Measurements from ENCODE around the gene MRTFA. TPM values are rescaled to one million over a fixed set of nuclear protein-coding genes. Genes with fewer than 3 reads are reported as not detected.
A peak's percentile ranks its signal among the peaks of the same experiment; 100 is the strongest.

Gene MRTFA
- total and polyA plus RNA-seq, 8 donors = 13.6 to 35.3 (median 24.1) TPM

DNA sequence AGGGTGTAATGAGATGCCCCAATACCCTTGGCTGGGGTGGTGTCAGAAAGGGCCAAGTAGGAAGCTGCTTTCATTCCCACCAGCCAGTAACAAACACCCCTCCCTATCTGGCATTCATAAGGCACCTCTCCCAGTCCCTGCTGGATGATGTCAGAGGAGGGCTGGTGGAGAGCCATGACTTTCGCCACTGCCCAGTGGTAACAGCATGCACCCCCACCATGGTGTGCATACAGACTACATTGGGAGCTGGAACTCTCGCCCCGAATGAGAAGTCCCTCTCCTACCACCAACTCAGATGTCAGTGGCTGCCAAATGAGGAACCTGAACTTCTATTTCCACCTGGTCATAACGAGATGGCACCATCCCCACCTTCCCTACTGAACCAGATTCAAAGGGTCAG, 192.8 kb downstream of the MRTFA start:
- no peak overlapping the region for H3K27ac ChIP-seq
- no peak overlapping the region for H3K4me3 ChIP-seq
- FAIRE-seq (no peak), ATAC-seq (peak; percentile 26 to 75 (median 62)), DNase-seq (no peak)
- no peaks in the 10 kb centered on the region for H3K9me3 ChIP-seq
- intact Hi-C loops (cut with DNase I) = no loop called here
- WGBS, 2 donors = 86 to 90% methylated on average over 4 of the region's 4 CpGs
- no peaks in the 10 kb centered on the region for H3K27me3 ChIP-seq
- TF ChIP-seq, protein P1, sequence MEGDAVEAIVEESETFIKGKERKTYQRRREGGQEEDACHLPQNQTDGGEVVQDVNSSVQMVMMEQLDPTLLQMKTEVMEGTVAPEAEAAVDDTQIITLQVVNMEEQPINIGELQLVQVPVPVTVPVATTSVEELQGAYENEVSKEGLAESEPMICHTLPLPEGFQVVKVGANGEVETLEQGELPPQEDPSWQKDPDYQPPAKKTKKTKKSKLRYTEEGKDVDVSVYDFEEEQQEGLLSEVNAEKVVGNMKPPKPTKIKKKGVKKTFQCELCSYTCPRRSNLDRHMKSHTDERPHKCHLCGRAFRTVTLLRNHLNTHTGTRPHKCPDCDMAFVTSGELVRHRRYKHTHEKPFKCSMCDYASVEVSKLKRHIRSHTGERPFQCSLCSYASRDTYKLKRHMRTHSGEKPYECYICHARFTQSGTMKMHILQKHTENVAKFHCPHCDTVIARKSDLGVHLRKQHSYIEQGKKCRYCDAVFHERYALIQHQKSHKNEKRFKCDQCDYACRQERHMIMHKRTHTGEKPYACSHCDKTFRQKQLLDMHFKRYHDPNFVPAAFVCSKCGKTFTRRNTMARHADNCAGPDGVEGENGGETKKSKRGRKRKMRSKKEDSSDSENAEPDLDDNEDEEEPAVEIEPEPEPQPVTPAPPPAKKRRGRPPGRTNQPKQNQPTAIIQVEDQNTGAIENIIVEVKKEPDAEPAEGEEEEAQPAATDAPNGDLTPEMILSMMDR (IDR thresholded peaks at IDR 0.05) = no peak
- H3K36me3 ChIP-seq = no peaks in the 10 kb centered on the region
- no peaks in the 10 kb centered on the region for H3K4me1 ChIP-seq

DNA sequence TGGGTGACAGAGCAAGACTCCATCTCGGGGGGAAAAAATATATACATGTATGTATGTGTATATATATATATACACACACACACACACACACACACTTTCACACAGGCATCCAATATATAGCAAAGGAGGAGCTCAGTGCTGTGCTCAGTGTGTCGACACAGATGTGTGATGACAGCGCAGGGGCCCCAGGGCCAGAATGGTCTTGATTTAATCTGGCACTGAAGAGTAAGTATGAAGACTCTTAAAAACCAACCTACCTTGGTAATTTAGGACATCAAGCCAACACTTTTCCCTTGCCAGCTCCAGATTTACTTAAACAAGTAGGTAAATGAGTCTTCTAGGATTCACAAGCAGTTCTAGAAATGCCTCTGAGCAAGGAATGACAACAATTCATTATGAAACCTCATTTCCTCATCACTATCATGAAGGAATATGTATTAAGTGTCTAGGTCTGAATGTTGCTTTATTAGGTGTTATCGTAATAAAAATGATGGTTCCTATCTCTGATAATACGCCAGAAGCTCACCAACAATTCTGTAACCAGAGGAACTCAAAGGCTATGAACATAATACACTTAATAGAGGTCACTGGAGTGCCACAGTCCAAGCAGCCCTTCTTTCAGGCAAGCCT, 194.6 kb downstream of the MRTFA start:
- H3K4me3 ChIP-seq = no peak overlapping the region
- H3K27ac ChIP-seq = no peak overlapping the region
- no peak for FAIRE-seq
- H3K27me3 ChIP-seq = no peaks in the 10 kb centered on the region
- no peaks in the 10 kb centered on the region for H3K9me3 ChIP-seq
- H3K4me1 ChIP-seq = peaks cover 0 to under 1% (median 0%) of the 10 kb centered on the region in 3 donors
- no peak for ATAC-seq
- H3K36me3 ChIP-seq = no peaks in the 10 kb centered on the region
- no peak for DNase-seq
- 91% methylated on average over 5 of the region's 5 CpGs for WGBS, 2 donors
- TF ChIP-seq, protein P1 (IDR thresholded peaks at IDR 0.05) = no peak
- intact Hi-C loops (cut with DNase I) = no loop called here

DNA sequence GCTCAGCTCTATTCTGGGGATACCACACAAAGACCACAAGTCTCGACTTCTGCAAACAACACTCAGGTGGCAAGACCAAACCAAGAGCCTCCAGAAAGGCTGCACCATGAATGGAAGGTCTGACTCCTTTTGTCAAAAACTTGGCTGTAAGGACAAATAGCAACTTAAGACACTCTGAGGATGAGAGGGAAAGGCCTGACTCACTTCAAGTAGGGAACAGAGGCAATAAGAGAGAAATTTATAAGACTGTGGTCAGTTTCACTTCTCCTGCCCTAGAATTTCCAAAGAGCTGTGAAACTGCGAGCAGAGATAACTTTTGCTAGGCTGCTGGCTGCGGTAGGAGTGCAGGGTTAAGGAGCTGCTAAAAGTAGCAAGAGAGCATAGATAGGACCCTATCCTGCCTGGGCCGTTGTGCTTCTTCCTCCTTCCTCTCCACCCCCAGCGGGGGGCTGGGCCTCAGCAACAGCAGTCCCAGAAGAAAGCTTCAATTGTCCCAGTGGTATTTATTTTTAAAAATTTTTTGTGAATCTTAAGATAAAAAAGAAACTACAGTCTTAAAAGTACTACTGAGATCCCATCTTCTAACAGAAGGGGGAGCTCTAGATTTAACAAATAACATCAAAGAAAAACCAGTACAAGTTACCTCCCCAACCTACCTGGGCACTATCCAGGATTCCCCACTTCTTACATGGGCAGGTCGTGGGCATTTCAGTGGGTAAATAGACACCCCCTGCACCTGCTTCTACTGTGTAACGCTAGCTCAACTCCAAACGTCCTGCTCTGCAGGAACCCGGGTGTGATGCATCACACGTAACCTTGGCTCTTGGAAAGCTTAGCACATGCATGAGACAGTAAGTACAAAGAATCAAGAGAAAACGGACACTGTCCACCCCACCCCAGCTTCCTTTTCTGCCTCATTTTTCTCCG, 199.8 kb downstream of the MRTFA start:
- TF ChIP-seq, protein P1 (IDR thresholded peaks at IDR 0.05) = peak; percentile 16 to 56 (median 48)
- ATAC-seq = peak; percentile 61 to 84 (median 80)
- WGBS, 2 donors = 20 to 25% methylated on average over 12 of the region's 12 CpGs
- H3K9me3 ChIP-seq = no peaks in the 10 kb centered on the region
- H3K36me3 ChIP-seq = no peaks in the 10 kb centered on the region
- peaks cover 0 to 3% (median 0%) of the 10 kb centered on the region in 3 donors for H3K4me1 ChIP-seq
- no peak for DNase-seq
- peak overlapping the region in 2 of 4 donors; percentile 8 to 20 for H3K27ac ChIP-seq
- H3K4me3 ChIP-seq = no peak overlapping the region
- FAIRE-seq = peak; percentile 34
- intact Hi-C loops (cut with DNase I) = loop anchor here in 1 of 3 donors (5.0 kb wide), 1 partner anchor 211 kb away; no protein-coding TSS in a partner anchor
- H3K27me3 ChIP-seq = no peaks in the 10 kb centered on the region

DNA sequence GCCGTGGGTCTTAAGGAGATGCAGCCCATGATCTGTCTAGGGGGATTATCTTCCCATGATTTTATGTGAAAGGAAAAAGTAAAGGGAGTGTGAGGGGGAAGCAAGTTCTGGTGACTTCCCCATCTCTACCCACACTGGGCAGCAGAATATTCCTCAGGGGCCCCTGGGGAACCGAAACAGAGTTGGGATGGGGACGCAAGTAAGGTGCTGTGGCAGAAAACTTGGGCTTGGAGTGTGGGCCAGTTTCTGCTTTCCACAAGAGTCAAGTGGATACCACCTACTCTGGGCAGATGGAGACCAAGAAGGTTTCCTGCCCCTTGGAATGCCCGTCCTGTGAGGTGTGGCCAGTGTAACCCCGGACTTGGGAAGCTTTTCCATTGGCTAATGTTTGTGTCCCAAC, 201.8 kb downstream of the MRTFA start:
- Histone ChIP-seq H3K4me3 (no peak overlapping the region), H3K36me3 (peaks cover 0 to under 1% (median 0%) of the 10 kb centered on the region in 3 donors), H3K9me3 (no peaks in the 10 kb centered on the region), H3K27me3 (no peaks in the 10 kb centered on the region), H3K27ac (no peak overlapping the region), H3K4me1 (peaks cover 0 to 3% (median 0%) of the 10 kb centered on the region in 3 donors)
- ATAC-seq (peak in 1 of 4 donors; percentile 15), FAIRE-seq (no peak), DNase-seq (no peak)
- 91 to 94% methylated on average over 5 of the region's 5 CpGs for WGBS, 2 donors
- intact Hi-C loops (cut with DNase I) = loop anchor here in 1 of 3 donors (5.0 kb wide), 1 partner anchor 213 kb away; no protein-coding TSS in a partner anchor
- TF ChIP-seq, protein P1 (IDR thresholded peaks at IDR 0.05) = no peak
